GM19351 (cell line): ENCODE results near the gene CKLF.
A peak's percentile ranks its signal among the peaks of the same experiment; 100 is the strongest.
"Not testable (repeated sequence)": the region's sequence is repeated elsewhere in the genome, so short reads cannot be mapped to it uniquely, and the experiment has no call there.

Experiments used
- ATAC-seq: cut with Tn5 transposase; IDR thresholded peaks from one replicate; pipeline ENCODE4 v1.9.1; 2021; ENCODE audit warnings: mild to moderate bottlenecking, moderate library complexity; ENCODE audit not compliant: unreplicated experiment

CKLF gene

GRCh38 chr16:66552286-66553177 lies at the start of gene CKLF:
Gene CKLF (plus strand): TSS chr16:66552576. CDS start chr16:66552716, 140 bp downstream.
- peak; percentile 68 for ATAC-seq

- no peak for ATAC-seq
Observed at GRCh38 chr16:66503030-66503429, 49.3 kb upstream of the CKLF start.

- ATAC-seq: no peak
Observed at GRCh38 chr16:66503612-66504011, 48.8 kb upstream of the CKLF start.

- ATAC-seq: no peak
Observed at GRCh38 chr16:66507731-66508239, 44.6 kb upstream of the CKLF start.

- peak; percentile 75 for ATAC-seq
Observed at GRCh38 chr16:66508248-66508913, 44.0 kb upstream of the CKLF start.

GRCh38 chr16:66508914-66509496 lies 43.4 kb upstream of the CKLF start:
- no peak for ATAC-seq

- no peak for ATAC-seq
Observed at GRCh38 chr16:66509576-66509975, 42.8 kb upstream of the CKLF start.

GRCh38 chr16:66510298-66510697 lies 42.1 kb upstream of the CKLF start:
- ATAC-seq: no peak

- ATAC-seq: no peak
Observed at GRCh38 chr16:66510711-66511601, 41.4 kb upstream of the CKLF start.

GRCh38 chr16:66511602-66512271 lies 40.6 kb upstream of the CKLF start:
- ATAC-seq: no peak

GRCh38 chr16:66512272-66513110 lies 39.9 kb upstream of the CKLF start:
- no peak for ATAC-seq

- no peak for ATAC-seq
Observed at GRCh38 chr16:66513111-66513723, 39.2 kb upstream of the CKLF start.

GRCh38 chr16:66514391-66514790 lies 38.0 kb upstream of the CKLF start:
- not testable (repeated sequence) for ATAC-seq

- not testable (repeated sequence) for ATAC-seq
Observed at GRCh38 chr16:66514980-66515595, 37.3 kb upstream of the CKLF start.

- ATAC-seq: peak; percentile 19
Observed at GRCh38 chr16:66515596-66516508, 36.5 kb upstream of the CKLF start.

GRCh38 chr16:66516509-66516807 lies 35.9 kb upstream of the CKLF start:
- ATAC-seq: no peak

GRCh38 chr16:66516808-66517585 lies 35.4 kb upstream of the CKLF start:
- ATAC-seq: peak; percentile 96
